GM23248 (cell line): ENCODE results near the gene COL16A1. TPM values are rescaled to one million over a fixed set of nuclear protein-coding genes. Genes with fewer than 3 reads are reported as not detected.

ENCODE experiments used
- DNase-seq: peaks from one replicate; pipeline ENCODE4 v3.0.0-alpha.2; 2015
- H2AFZ ChIP-seq: fragments of 200-600 bp; sonication (generic); 2 replicates; pipeline ENCODE4 v1.6.1; 2016; ENCODE audit warnings: antibody characterized with exemption
- H3F3A ChIP-seq: fragments of 200-600 bp; sonication (generic); 2 replicates; pipeline ENCODE4 v1.6.1; 2016; ENCODE audit warnings: mild to moderate bottlenecking, antibody characterized with exemption, mixed run types; ENCODE audit not compliant: insufficient read depth
- H3K27ac ChIP-seq: fragments of 200-600 bp; sonication (generic); 2 replicates; pipeline ENCODE4 v1.5.1; 2016; ENCODE audit warnings: mild to moderate bottlenecking
- H3K27me3 ChIP-seq: fragments of 200-600 bp; sonication (generic); replicated peaks from 2 replicates; pipeline ENCODE4 v1.6.1; 2016; ENCODE audit warnings: mild to moderate bottlenecking; ENCODE audit not compliant: insufficient read depth
- H3K36me3 ChIP-seq: fragments of 200-600 bp; sonication (generic); 2 replicates; pipeline ENCODE4 v1.6.1; 2016; ENCODE audit warnings: low read depth, mild to moderate bottlenecking
- H3K4me1 ChIP-seq: fragments of 200-600 bp; sonication (generic); 2 replicates; pipeline ENCODE4 v1.6.1; 2016; ENCODE audit warnings: mild to moderate bottlenecking; ENCODE audit not compliant: insufficient read depth
- H3K4me2 ChIP-seq: fragments of 200-600 bp; sonication (generic); one replicate; pipeline ENCODE4 v1.6.1; 2016; ENCODE audit warnings: mild to moderate bottlenecking; ENCODE audit not compliant: unreplicated experiment
- H3K4me3 ChIP-seq: fragments of 200-600 bp; sonication (generic); 2 replicates; pipeline ENCODE4 v1.5.1; 2016; ENCODE audit warnings: mild to moderate bottlenecking
- H3K79me2 ChIP-seq: fragments of 200-600 bp; sonication (generic); 2 replicates; pipeline ENCODE4 v1.6.1; 2016; ENCODE audit warnings: mild to moderate bottlenecking; ENCODE audit not compliant: insufficient read depth
- H3K9ac ChIP-seq: fragments of 200-600 bp; sonication (generic); 2 replicates; pipeline ENCODE4 v1.6.1; 2016; ENCODE audit warnings: mild to moderate bottlenecking
- H3K9me2 ChIP-seq: fragments of 200-600 bp; sonication (generic); 2 replicates; pipeline ENCODE4 v1.6.1; 2016; ENCODE audit warnings: mixed run types, mild to moderate bottlenecking, moderate library complexity; ENCODE audit not compliant: insufficient read depth
- H3K9me3 ChIP-seq: fragments of 200-600 bp; sonication (generic); one replicate; pipeline ENCODE4 v1.6.1; 2017; ENCODE audit warnings: low read depth
- H4K20me1 ChIP-seq: fragments of 200-600 bp; sonication (generic); 2 replicates; pipeline ENCODE4 v1.6.0; 2016; ENCODE audit not compliant: insufficient read depth
- EZH2 ChIP-seq: fragments of 200-600 bp; sonication (generic); IDR thresholded peaks from 2 replicates; pipeline ENCODE4 v1.6.1; 2018; ENCODE audit warnings: antibody characterized with exemption, mild to moderate bottlenecking; ENCODE audit not compliant: insufficient read depth, poor library complexity, severe bottlenecking
- EZH2phosphoT487 ChIP-seq: fragments of 200-600 bp; sonication (generic); IDR thresholded peaks from 2 replicates; pipeline ENCODE4 v1.6.1; 2018; ENCODE audit warnings: antibody characterized with exemption, moderate library complexity, mild to moderate bottlenecking, low read depth; ENCODE audit not compliant: insufficient read depth
- WGBS, 2 experiments: methylation state at CpG; one replicate each; pipeline ENCODE4 v1.1.6; 2015 to 2017; ENCODE audit warnings: low lambda C conversion rate in 2 of 2, low coverage in 1 of 2; ENCODE audit errors: missing lambda C conversion rate in 2 of 2; 5-methylcytosine and 5-hydroxymethylcytosine counted together
- in situ Hi-C: fragments of 300-500 bp; cut with MboI; formaldehyde crosslinking; loops from 2 replicates; pipeline ENCODE4 v1.15.0; 2020
- polyA plus RNA-seq: library from polyadenylated mRNA; unstranded; fragments of >200 nt; fragmentation: Nextera tagmentation; extraction: Ambion mirVana; gene quantifications from 2 replicates; pipeline ENCODE4 v1.2.1, GENCODE V29; 2016
- total RNA-seq: library from RNA; depleted of rRNA; stranded (reverse); fragments of >200 nt; shearing (Covaris generic); gene quantifications from 2 replicates; pipeline ENCODE4 v1.2.3, GENCODE V29; 2014

The COL16A1 gene
- total and polyA plus RNA-seq, 2 experiments from 2014 or later = 67.3 to 247 TPM

DNA sequence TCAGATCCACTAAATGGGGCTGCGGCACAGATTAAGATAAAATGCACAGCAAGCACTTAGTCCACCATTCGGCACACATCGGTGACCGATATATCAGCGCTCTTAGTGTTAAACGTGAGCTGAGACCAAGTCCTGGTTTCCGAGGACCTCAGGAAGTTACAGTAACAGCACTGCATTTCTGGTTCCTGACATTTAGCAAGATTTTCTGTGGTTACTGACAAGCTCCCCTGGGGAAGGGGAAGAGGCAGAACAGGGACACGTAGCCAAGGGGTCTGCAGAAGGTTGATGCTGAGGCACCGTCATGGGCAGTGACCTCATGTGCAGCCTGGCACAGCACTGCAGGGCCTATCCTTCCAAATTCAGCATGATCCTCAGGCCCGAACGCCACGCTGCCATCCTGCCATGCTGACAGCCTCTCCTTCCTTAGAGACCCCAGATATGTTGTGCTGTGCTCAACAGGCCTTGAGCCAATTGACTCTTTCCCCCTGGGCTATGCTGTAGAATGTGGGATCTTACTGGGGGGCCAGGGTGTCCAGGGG lies 45.8 kb downstream of the COL16A1 start:
- no peaks in the 10 kb centered on the region for H3K9me3 ChIP-seq
- H4K20me1 ChIP-seq = no peaks in the 10 kb centered on the region
- H3K9ac ChIP-seq = no peak overlapping the region
- no peak overlapping the region for H3K27ac ChIP-seq
- no peaks in the 10 kb centered on the region for H3K9me2 ChIP-seq
- H3K27me3 ChIP-seq = no peaks in the 10 kb centered on the region
- no peak for DNase-seq
- H3F3A ChIP-seq = no peaks in the 10 kb centered on the region; the same call in none of the 2 replicates
- no peaks in the 10 kb centered on the region for H3K79me2 ChIP-seq
- H3K4me2 ChIP-seq = no peak overlapping the region
- no peak overlapping the region for H2AFZ ChIP-seq
- H3K4me1 ChIP-seq = no peaks in the 10 kb centered on the region
- no peak for TF ChIP-seq EZH2
- no peak for TF ChIP-seq EZH2phosphoT487
- H3K4me3 ChIP-seq = no peak overlapping the region
- in situ Hi-C loops = loop anchor here (25.0 kb wide), 1 partner anchor 304 kb away; no protein-coding TSS in a partner anchor
- 86 to 87% methylated on average over 12 of the region's 12 CpGs for WGBS, 2 experiments
- H3K36me3 ChIP-seq = peaks cover 19% of the 10 kb centered on the region; the same call in 1 of the 2 replicates

DNA sequence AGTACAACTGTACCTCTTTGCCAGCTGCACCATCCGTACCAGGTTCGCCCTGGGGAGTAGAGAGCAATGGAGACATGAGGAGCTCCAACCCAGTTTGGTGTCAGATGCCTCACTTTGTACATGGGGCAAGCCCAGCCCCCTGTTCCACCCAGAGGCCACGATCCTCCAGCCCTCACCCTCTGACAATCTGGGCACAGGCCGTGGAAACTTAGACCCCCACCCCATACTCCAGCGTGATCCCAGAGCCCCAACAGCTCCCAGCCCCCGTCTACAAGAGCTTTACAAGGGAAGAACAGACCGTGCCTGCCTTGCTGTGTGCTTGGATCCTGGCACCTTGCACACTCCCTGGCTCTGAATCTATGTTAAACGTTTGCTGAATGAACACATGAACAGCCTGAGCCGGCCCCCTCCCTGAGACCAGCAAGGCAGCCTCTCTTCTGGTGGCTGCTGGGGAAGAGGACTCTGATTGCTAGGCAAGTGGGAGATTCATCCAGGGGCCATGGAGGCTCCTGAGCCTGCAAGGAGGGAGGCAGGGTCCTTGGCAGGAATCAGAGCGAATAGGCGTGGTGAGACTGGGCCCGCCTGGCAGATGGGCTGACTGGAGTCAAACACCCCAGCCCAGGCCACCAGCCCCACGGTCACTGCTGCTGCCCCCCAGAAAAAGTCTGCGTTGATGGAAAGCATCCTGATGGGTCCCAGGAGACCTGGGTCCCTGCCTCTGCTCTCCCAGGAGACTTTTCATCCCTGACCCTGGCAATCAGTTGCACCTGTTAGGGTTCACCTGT lies 46.6 kb downstream of the COL16A1 start:
- no peak for DNase-seq
- Histone ChIP-seq H4K20me1 (no peaks in the 10 kb centered on the region), H3K9ac (no peak overlapping the region), H3K4me3 (no peak overlapping the region), H3K36me3 (peaks cover 20% of the 10 kb centered on the region; the same call in 1 of the 2 replicates), H3K4me2 (no peak overlapping the region), H3K9me3 (no peaks in the 10 kb centered on the region), H3F3A (no peaks in the 10 kb centered on the region; the same call in none of the 2 replicates), H3K9me2 (no peaks in the 10 kb centered on the region), H2AFZ (no peak overlapping the region), H3K27ac (no peak overlapping the region), H3K4me1 (no peaks in the 10 kb centered on the region), H3K27me3 (no peaks in the 10 kb centered on the region), H3K79me2 (no peaks in the 10 kb centered on the region)
- no peak for TF ChIP-seq EZH2
- no peak for TF ChIP-seq EZH2phosphoT487
- in situ Hi-C loops = loop anchor here (25.0 kb wide), 1 partner anchor 305 kb away; no protein-coding TSS in a partner anchor
- 70 to 77% methylated on average over 13 to 14 of the region's 14 CpGs for WGBS, 2 experiments

DNA sequence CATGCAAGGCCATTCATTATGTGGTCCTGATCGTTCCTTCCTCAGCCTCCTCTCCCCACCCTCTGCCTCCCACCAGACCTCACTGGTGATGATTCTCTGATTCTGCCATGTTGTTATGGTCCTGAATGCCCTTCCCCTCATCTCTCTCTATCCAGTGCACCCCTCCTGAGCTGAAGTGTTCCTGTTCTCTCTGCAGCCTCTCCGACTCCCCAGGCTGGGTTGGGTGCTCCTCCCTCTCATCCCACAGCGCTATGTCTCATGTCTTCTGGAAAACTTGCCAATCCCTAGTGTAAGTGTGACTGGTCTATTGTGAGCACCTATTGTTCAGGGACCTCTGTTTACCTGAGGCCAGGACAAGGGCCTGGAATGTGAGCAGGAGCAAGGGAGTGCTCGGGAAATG lies 48.1 kb downstream of the COL16A1 start:
- no peak for DNase-seq
- Histone ChIP-seq H3K4me3 (no peak overlapping the region), H3K9me2 (no peaks in the 10 kb centered on the region), H3K4me2 (no peak overlapping the region), H3K27me3 (no peaks in the 10 kb centered on the region), H3K36me3 (peaks cover 26% of the 10 kb centered on the region; the same call in 1 of the 2 replicates), H3K9me3 (no peaks in the 10 kb centered on the region), H3K9ac (no peak overlapping the region), H3K79me2 (no peaks in the 10 kb centered on the region), H3K4me1 (no peaks in the 10 kb centered on the region), H3K27ac (no peak overlapping the region), H3F3A (peaks cover 10% of the 10 kb centered on the region), H2AFZ (no peak overlapping the region), H4K20me1 (no peaks in the 10 kb centered on the region)
- in situ Hi-C loops = loop anchor here (25.0 kb wide), 1 partner anchor 307 kb away; no protein-coding TSS in a partner anchor
- WGBS, 2 experiments = 97 to 99% methylated on average over 4 of the region's 4 CpGs
- TF ChIP-seq EZH2phosphoT487 (no peak), EZH2 (no peak)

DNA sequence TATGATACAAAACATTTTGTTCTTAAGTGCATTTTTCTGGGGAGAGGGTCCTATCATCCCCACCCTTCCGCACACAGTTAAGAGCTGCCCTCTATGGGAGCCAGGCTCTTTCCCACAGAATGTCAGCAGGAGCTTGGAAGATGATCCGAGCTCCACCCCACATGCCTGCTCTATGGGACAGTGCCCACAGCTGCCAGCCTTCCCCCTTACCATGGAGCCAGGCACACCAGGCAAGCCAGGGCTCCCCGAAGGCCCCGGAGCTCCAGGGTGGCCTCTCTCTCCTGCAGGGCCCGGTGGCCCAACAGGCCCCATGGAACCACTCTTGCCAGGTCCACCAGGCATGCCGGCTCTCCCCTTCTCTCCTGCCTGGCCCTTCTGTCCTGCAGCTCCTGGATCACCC lies 48.7 kb downstream of the COL16A1 start:
- Histone ChIP-seq H2AFZ (no peak overlapping the region), H3K36me3 (peaks cover 26% of the 10 kb centered on the region; the same call in 1 of the 2 replicates), H3K9ac (no peak overlapping the region), H4K20me1 (no peaks in the 10 kb centered on the region), H3K27me3 (no peaks in the 10 kb centered on the region), H3K4me1 (no peaks in the 10 kb centered on the region), H3F3A (peaks cover 11% of the 10 kb centered on the region), H3K27ac (no peak overlapping the region), H3K9me2 (no peaks in the 10 kb centered on the region), H3K4me2 (no peak overlapping the region), H3K4me3 (no peak overlapping the region), H3K9me3 (no peaks in the 10 kb centered on the region), H3K79me2 (no peaks in the 10 kb centered on the region)
- 84 to 91% methylated on average over 6 of the region's 6 CpGs for WGBS, 2 experiments
- DNase-seq = no peak
- in situ Hi-C loops = loop anchor here (25.0 kb wide), 1 partner anchor 307 kb away; no protein-coding TSS in a partner anchor
- TF ChIP-seq EZH2phosphoT487 (no peak), EZH2 (no peak)
